ENCODE results near the gene PDXK.

GRCh38 chr21:43679951-43680350, 39.0 kb upstream of the PDXK start:
- TF ChIP-seq CTCF (IDR thresholded peaks at IDR 0.05) (no peak), POLR2A (IDR thresholded peaks at IDR 0.05) (no peak)

All from uterus (tissue), 2 donors.